HTR-8/SVneo (cell line): ENCODE results near the gene EIF4B.
"Not testable (repeated sequence)": the region's sequence is repeated elsewhere in the genome, so short reads cannot be mapped to it uniquely, and the experiment has no call there.

Experiments
- DNase-seq: peaks from one replicate; pipeline ENCODE4 v3.0.0; 2011; ENCODE audit warnings: low spot score, mixed read lengths; ENCODE audit not compliant: insufficient read length
- FAIRE-seq: peaks from 2 replicates; lab custom pipeline; 2011; peaks lifted over from hg19 to GRCh38; lab: Jason Lieb, UNC

Gene EIF4B

DNA sequence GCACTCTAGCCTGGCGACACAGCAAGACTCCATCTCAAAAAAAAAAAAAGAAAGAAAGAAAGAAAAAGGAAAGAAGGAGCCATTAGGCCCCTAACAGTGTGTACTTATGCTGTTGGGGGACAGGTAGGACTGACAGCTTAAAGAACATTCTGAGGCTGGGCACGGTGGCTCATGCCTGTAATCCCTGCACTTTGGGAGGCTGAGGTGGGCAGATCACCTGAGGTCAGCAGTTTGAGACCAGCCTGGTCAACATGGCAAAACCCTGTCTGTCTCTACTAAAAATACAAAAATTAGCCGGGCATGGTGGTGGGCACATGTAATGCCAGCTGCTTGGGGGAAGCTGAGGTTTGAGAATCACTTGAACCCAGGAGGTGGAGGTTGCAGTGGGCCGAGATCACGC lies 14.0 kb upstream of the EIF4B start:
- not testable (repeated sequence) for DNase-seq, FAIRE-seq

GRCh38 chr12:52992699-52993557 lies 13.3 kb upstream of the EIF4B start:
- FAIRE-seq (no peak), DNase-seq (no peak)

GRCh38 chr12:52993558-52993869 lies 12.7 kb upstream of the EIF4B start:
- no peak for DNase-seq
- no peak for FAIRE-seq

- FAIRE-seq (no peak), DNase-seq (no peak)
These were observed 2.1 kb upstream of the EIF4B start for GRCh38 chr12:53004178-53004577.

GRCh38 chr12:53004582-53004981 lies 1.7 kb upstream of the EIF4B start:
- no peak for DNase-seq
- FAIRE-seq = no peak

DNA sequence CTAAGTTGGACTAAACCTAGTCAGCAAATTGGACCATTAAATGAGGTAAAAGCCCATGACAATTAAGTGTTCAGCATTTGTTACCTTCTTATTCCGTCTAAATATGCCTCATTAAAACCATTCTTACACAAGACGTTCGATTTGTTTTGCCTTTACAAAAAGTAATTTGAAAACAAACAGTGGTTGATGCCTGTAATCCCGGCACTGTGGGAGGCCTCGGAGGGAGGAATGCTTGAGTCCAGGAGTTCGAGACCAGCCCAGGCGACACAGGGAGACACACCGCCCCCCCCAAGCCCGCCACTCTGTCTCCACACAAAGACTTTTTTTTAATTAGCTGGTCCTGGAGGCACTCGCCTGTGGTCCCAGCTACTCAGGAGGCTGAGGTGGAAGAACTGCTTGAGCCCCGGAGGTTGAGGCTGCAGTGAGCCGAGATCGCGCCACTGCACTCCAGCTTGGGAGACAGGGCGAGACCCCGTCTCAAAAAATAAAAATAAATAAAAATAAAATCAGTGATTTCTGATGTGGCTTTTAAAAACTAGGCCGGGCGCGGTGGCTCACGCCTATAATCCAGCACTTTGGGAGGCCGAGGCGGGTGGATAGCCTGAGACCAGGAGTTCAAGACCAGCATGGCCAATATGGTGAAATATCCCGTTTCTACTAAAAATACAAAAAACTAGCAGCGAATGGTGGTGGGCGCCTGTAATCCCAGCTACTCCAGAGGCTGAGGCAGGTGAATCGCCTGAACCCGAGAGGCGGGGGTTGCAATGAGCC lies 856 bp upstream of the EIF4B start:
- DNase-seq (no peak), FAIRE-seq (no peak)

GRCh38 chr12:53006810-53007309 lies 604 bp downstream of the EIF4B start:
- FAIRE-seq (peak; percentile 70), DNase-seq (peak; percentile 76)

DNA sequence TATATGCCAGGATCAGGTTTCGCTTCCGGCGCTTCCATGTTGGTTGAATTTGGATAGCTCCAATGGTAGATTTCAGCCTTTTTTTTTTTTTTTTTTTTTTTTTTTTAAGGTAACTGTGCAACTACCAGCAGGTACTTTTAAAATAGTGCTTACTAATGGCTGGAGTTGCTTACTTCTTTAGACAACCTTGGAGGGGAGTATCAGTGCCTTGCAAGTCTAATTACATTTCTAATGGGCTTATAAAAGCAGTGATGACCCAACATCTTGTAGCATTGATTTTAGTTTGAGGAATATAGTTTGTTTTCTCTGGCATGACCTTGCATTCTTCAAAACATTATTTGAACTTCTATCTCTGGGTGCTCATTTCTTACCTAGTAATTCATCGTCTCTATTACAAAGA lies 1.1 kb downstream of the EIF4B start:
- DNase-seq (no peak), FAIRE-seq (no peak)

GRCh38 chr12:53008760-53009159 lies 2.5 kb downstream of the EIF4B start:
- not testable (repeated sequence) for FAIRE-seq, DNase-seq

- no peak for FAIRE-seq
- DNase-seq = no peak
These were observed 4.7 kb downstream of the EIF4B start for GRCh38 chr12:53010955-53011354.

GRCh38 chr12:53011889-53012288 lies 5.6 kb downstream of the EIF4B start:
- FAIRE-seq (no peak), DNase-seq (no peak)

DNA sequence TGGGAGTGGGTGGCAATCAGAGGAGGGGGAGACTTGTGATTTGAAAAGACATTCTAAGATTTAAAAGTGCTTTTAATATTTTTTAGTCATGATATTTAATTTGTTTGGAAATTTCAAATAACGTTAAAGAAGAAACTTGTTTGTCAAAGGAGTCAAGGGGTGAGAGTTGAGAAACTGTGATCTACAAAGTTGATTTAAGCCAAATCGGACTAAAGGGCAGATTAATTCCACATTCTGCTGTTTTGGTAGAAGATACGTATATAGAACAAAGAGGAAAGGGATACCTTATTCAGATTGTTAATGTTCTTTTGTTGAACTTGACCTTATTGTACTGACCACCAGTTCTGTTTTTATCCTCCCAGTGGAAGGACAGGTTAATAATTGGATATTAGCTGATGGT lies 6.7 kb downstream of the EIF4B start:
- no peak for FAIRE-seq
- no peak for DNase-seq

- FAIRE-seq (no peak), DNase-seq (no peak)
These were observed 8.5 kb downstream of the EIF4B start for GRCh38 chr12:53014709-53015108.

DNA sequence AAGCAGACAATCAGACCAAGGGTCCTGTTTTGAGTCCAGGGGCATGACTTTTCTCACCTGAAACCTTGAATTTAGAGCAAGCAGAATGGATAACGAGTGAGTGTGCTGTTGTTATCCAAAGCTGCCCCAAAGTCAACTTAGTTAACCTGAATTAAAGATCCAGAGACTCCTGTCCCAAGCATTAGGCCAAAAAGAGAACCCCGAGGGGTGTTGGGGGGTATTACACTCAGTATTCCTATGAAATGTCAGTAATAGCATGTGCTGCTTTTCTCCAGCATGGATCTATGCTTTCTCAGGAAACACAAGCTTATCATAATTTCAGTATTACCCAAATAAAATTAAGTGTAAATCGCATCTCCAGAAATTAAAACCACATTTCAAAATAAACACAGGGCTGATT lies 19.0 kb downstream of the EIF4B start:
- DNase-seq = no peak

DNA sequence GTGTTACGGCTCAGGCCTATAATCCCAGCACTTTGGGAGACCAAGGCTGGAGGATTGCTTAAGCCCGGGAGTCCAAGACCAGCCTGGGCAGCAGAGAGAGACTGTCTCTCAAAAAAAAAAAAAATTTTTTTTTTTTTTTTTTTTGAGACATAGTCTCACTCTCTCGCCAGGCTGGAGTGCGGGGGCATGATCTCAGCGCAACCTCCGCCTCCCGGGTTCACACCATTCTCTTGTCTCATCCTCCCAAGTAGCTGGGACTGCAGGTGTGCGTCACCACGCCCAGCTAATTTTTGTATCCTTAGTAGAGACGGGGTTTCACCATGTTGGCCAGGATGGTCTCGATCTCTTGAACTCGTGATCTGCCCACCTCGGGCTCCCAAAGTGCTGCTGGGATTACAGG lies 20.8 kb downstream of the EIF4B start:
- not testable (repeated sequence) for FAIRE-seq, DNase-seq

More for the DNA sequence above, 19.0 kb downstream of the EIF4B start:
- FAIRE-seq = no peak

GRCh38 chr12:53031616-53032015 lies 25.4 kb downstream of the EIF4B start:
- FAIRE-seq = no peak
- DNase-seq = no peak

GRCh38 chr12:53033832-53034231 lies 27.6 kb downstream of the EIF4B start:
- not testable (repeated sequence) for DNase-seq, FAIRE-seq

- DNase-seq (no peak), FAIRE-seq (no peak)
These were observed 28.2 kb downstream of the EIF4B start for GRCh38 chr12:53034459-53034858.

DNA sequence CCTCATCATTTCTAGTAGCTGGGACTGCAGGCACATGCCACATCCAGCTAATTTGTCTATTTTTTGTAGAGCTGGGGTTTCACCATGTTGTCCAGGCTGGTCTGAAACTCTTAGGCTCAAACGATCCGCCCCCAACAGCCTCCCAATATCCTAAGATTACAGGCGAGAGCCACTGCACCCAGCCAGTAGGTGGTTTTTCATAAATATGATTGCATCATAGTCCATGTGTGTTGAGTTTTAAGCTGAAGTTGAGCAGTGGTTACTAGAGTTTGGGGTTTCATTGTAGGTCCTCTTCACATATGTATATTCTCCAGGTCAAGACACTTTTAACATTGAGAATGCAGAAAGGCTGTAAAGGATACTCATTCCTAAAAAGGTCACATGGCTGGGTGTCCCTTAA lies 30.5 kb downstream of the EIF4B start:
- FAIRE-seq (no peak), DNase-seq (no peak)

DNA sequence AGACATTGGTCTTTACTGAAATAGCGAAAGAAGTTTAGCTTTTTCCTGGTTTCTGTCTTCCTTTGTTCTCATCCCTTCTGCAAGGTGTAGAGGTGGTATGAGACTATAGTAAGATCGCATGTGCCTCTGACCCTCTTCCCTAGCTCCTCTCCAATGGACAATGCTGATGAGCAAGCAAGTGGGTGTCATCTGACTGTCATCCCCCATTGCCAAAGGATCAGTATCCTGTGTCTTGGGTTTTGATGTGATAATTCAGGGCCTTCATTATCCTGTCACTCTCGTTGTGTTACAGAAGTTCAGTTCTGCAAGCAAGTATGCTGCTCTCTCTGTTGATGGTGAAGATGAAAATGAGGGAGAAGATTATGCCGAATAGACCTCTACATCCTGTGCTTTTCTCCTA lies 33.6 kb downstream of the EIF4B start:
- DNase-seq = no peak
- FAIRE-seq = no peak
